Measurements from ENCODE around the gene GNB1. TPM values are rescaled to one million over a fixed set of nuclear protein-coding genes. Genes with fewer than 3 reads are reported as not detected.

The GNB1 gene
- total and polyA plus RNA-seq, 2 experiments from 2014 or later: 134 to 175 TPM

GRCh38 chr1:1877865-1878436 lies 12.9 kb downstream of the GNB1 start:
- WGBS (ENCODE audit: low lambda C conversion rate, missing lambda C conversion rate): 79% methylated on average over 5 of the region's 5 CpGs
- TF ChIP-seq, protein P1, sequence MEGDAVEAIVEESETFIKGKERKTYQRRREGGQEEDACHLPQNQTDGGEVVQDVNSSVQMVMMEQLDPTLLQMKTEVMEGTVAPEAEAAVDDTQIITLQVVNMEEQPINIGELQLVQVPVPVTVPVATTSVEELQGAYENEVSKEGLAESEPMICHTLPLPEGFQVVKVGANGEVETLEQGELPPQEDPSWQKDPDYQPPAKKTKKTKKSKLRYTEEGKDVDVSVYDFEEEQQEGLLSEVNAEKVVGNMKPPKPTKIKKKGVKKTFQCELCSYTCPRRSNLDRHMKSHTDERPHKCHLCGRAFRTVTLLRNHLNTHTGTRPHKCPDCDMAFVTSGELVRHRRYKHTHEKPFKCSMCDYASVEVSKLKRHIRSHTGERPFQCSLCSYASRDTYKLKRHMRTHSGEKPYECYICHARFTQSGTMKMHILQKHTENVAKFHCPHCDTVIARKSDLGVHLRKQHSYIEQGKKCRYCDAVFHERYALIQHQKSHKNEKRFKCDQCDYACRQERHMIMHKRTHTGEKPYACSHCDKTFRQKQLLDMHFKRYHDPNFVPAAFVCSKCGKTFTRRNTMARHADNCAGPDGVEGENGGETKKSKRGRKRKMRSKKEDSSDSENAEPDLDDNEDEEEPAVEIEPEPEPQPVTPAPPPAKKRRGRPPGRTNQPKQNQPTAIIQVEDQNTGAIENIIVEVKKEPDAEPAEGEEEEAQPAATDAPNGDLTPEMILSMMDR (IDR thresholded peaks at IDR 0.05; ENCODE audit: poor library complexity): no peak
- DNase-seq (ENCODE audit: low spot score): no peak

DNA sequence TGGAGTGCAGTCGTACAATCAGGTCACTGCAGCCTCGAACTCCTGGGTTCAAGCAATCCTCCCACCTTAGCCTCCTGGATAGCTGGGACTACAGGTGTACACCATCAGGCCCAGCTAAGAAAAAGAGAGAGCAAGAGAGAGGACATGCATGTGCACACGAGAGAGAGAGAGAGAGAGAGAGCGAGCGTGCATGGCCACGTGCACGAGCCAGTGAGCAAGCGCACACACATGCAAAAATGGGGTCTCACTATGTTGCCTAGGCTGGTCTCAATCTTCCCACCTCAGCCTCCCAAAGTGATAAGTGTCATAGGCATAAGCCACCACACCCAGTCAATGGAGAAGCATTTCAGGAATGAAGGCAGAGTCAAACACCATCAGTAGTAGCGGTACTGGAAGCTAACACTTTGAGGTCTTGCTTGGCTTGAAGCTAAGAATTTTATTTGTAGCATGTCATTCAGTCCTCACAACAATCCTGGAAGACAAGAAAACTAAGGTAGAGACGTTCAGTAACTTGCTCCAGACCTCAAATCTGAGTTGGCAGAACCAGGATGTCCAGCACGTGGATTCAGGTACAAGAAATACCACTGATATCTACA lies 14.5 kb downstream of the GNB1 start:
- H4K20me1 ChIP-seq (ENCODE audit: insufficient read depth, poor library complexity, severe bottlenecking): peaks cover 100% of the 10 kb centered on the region
- TF ChIP-seq, protein P1 (IDR thresholded peaks at IDR 0.05; ENCODE audit: poor library complexity): no peak
- TF ChIP-seq EZH2phosphoT487 (IDR thresholded peaks at IDR 0.05; ENCODE audit: low read depth, severe bottlenecking, unreplicated experiment): no peak
- TF ChIP-seq EZH2 (IDR thresholded peaks at IDR 0.05; ENCODE audit: borderline replicate concordance): no peak
- no peak overlapping the region for H3K4me3 ChIP-seq
- peaks cover 11% of the 10 kb centered on the region for H3K4me1 ChIP-seq (ENCODE audit: insufficient read depth)
- H3K79me2 ChIP-seq: peaks cover 100% of the 10 kb centered on the region
- no peaks in the 10 kb centered on the region for H3K9me2 ChIP-seq (replicated peaks; ENCODE audit: insufficient read depth)
- no peak overlapping the region for H3K4me2 ChIP-seq
- 91% methylated on average over 11 of the region's 11 CpGs for WGBS (ENCODE audit: low lambda C conversion rate, missing lambda C conversion rate)
- H2AFZ ChIP-seq: no peak overlapping the region
- H3K27ac ChIP-seq: no peak overlapping the region
- no peaks in the 10 kb centered on the region for H3K9me3 ChIP-seq (ENCODE audit: low read depth)
- H3K36me3 ChIP-seq (replicated peaks; ENCODE audit: insufficient read depth, low read depth): no peaks in the 10 kb centered on the region
- no peak for DNase-seq (ENCODE audit: low spot score)
- H3K27me3 ChIP-seq: no peaks in the 10 kb centered on the region

More at GRCh38 chr1:1877865-1878436, 12.9 kb downstream of the GNB1 start:
- Histone ChIP-seq H3K4me2 (no peak overlapping the region), H3K4me3 (no peak overlapping the region), H3K79me2 (peaks cover 100% of the 10 kb centered on the region), H3K27ac (no peak overlapping the region), H2AFZ (no peak overlapping the region), H3K9me3 (ENCODE audit: low read depth) (no peaks in the 10 kb centered on the region), H3K36me3 (replicated peaks; ENCODE audit: insufficient read depth, low read depth) (no peaks in the 10 kb centered on the region), H4K20me1 (ENCODE audit: insufficient read depth, poor library complexity, severe bottlenecking) (peaks cover 100% of the 10 kb centered on the region), H3K4me1 (ENCODE audit: insufficient read depth) (peaks cover 21% of the 10 kb centered on the region), H3K9me2 (replicated peaks; ENCODE audit: insufficient read depth) (no peaks in the 10 kb centered on the region), H3K27me3 (no peaks in the 10 kb centered on the region)

GRCh38 chr1:1875932-1876331 lies 15.0 kb downstream of the GNB1 start:
- Histone ChIP-seq H4K20me1 (ENCODE audit: insufficient read depth, poor library complexity, severe bottlenecking) (peaks cover 100% of the 10 kb centered on the region), H3K79me2 (peaks cover 100% of the 10 kb centered on the region), H3K27ac (no peak overlapping the region), H3K27me3 (no peaks in the 10 kb centered on the region), H3K9me2 (replicated peaks; ENCODE audit: insufficient read depth) (no peaks in the 10 kb centered on the region), H2AFZ (no peak overlapping the region), H3K4me3 (no peak overlapping the region), H3K9me3 (ENCODE audit: low read depth) (no peaks in the 10 kb centered on the region), H3K4me2 (no peak overlapping the region), H3K36me3 (replicated peaks; ENCODE audit: insufficient read depth, low read depth) (no peaks in the 10 kb centered on the region), H3K4me1 (ENCODE audit: insufficient read depth) (peaks cover 6% of the 10 kb centered on the region)
- no peak for DNase-seq (ENCODE audit: low spot score)
- 100% methylated on average over 1 of the region's 1 CpG for WGBS (ENCODE audit: low lambda C conversion rate, missing lambda C conversion rate)
- no peak for TF ChIP-seq EZH2phosphoT487 (IDR thresholded peaks at IDR 0.05; ENCODE audit: low read depth, severe bottlenecking, unreplicated experiment)
- TF ChIP-seq, protein P1 (IDR thresholded peaks at IDR 0.05; ENCODE audit: poor library complexity): no peak
- TF ChIP-seq EZH2 (IDR thresholded peaks at IDR 0.05; ENCODE audit: borderline replicate concordance): no peak
